ENCODE measurements around the gene RNF32.

DNA sequence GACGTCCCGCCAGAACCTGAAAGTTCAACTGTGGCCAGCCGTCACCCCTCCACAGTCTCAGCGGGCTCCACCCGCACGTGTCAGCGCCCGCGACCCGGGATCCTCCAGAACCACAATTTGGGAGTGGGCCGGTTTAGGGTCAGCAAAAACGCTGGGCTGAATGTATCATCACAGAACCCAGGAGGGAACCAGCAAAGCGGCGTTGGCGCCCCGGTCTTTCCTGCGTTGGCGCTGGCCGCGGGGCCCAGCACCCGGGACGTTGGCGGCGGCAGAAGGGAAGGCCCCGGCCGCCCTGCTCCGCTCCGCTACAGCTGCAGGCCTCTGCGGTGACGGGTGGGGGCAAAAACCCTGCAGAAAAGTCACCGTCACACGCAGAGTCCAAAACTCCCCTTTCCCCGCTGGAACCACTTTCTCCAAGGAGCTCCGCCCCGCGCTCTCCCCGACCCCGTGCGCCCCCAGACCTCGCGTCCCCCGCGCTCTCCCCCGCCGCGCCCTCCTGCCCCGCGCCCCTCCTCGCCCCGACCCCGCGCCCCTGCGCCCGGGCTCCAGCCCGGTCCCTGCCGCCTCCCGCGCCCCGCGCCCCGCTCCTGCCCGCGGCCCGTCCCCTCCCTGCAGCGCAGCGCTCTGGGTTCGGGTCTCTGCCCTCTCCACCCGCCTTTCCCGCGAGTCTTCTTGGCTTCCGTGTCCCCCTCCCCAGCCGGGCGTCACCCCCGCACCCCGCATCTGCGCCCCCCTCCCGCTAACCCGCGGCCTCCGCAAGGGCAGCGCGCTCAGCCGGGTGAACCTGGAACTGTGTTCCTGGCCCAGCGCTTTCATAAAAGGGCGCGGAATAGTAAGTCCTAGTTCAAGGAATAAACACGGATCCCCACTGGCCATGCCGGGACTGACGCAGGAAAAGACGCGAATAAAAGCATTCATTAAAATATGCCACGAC lies 24.0 kb upstream of the RNF32 start:
- no peak for TF ChIP-seq EZH2 (IDR thresholded peaks at IDR 0.05; ENCODE audit: borderline replicate concordance, low read length)
- no peak for TF ChIP-seq CTCF (conservative IDR thresholded peaks at IDR 0.05 in 1 of 2, IDR thresholded peaks at IDR 0.05 in 1 of 2; ENCODE audit: extremely low read depth in 1 of 2, insufficient read depth in 1 of 2, low read depth in 1 of 2, low read length in 2 of 2)

Measured in mammary epithelial cell (primary cell).